Motor neuron (in vitro differentiated cells): ENCODE measurements around the gene SCMH1. TPM values are rescaled to one million over a fixed set of nuclear protein-coding genes. Genes with fewer than 3 reads are reported as not detected.

Source experiments
- ATAC-seq, 8 experiments: fragments of 200-7000 bp; cut with Tn5 transposase; replicated peaks in 6 of 8; 2 replicates each; pipeline ENCODE4 v1.8.0; 2021; ENCODE audit warnings: mild to moderate bottlenecking in 8 of 8, moderate library complexity in 8 of 8
- H3K27ac ChIP-seq, 2 donors: fragments of 250-450 bp; sonication (Bioruptor Pico); 2 replicates each; pipeline ENCODE4 v1.9.0; 2021; ENCODE audit warnings: antibody characterized with exemption in 2 of 2, mild to moderate bottlenecking in 2 of 2, moderate library complexity in 1 of 2
- H3K4me1 ChIP-seq, 2 donors: fragments of 250-450 bp; sonication (Bioruptor Pico); replicated peaks in 1 of 2; 2 replicates each; pipeline ENCODE4 v1.6.1; 2021; ENCODE audit warnings: antibody characterized with exemption in 2 of 2, mild to moderate bottlenecking in 2 of 2, moderate library complexity in 1 of 2
- H3K4me3 ChIP-seq, 5 donors: fragments of 250-450 bp; sonication (Bioruptor Pico); 2 replicates each; pipeline ENCODE4 v1.9.0; 2021; ENCODE audit warnings: antibody characterized with exemption in 5 of 5, mild to moderate bottlenecking in 5 of 5, moderate library complexity in 4 of 5
- WGBS, 10 experiments: fragments of 450-650 bp; shearing (Covaris generic); methylation state at CpG; one replicate each; pipeline ENCODE4 v1.0.0; 2022; 5-methylcytosine and 5-hydroxymethylcytosine counted together
- in situ Hi-C, 9 experiments: fragments of 400-800 bp; cut with MboI; loops; one replicate each; pipeline ENCODE4 v1.15.0; 2021; ENCODE audit warnings: low sequenced_read_pairs in 9 of 9, low pct_unique_long_range_greater_than_20kb in 2 of 9; ENCODE audit not compliant: unreplicated experiment in 9 of 9
- total RNA-seq, 8 experiments: library from RNA; unstranded; fragments of 300-600 nt; gene quantifications; 2 replicates each; pipeline versions ENCODE4 v1.2.3 to v1.2.4, GENCODE V29; 2022

SCMH1 gene
- total RNA-seq, 8 experiments from 2014 or later, result 8.8 to 40.9 (median 30.1) TPM

GRCh38 chr1:41010345-41010744 lies 231.8 kb downstream of the SCMH1 start:
- WGBS, 10 experiments, result 67 to 80% (median 75%) methylated on average over 1 of the region's 1 CpG; no CpG with 5 or more reads in 6 of the 10 experiments
- Histone ChIP-seq H3K4me1 (peaks cover 0 to 7% of the 10 kb centered on the region in 2 donors), H3K4me3 (no peak overlapping the region), H3K27ac (no peak overlapping the region)
- ATAC-seq, result peak in 3 of 8 experiments; percentile 35 to 55 (median 45)
- in situ Hi-C loops, result no loop called here

- H3K4me1 ChIP-seq, result peaks cover 0 to 7% of the 10 kb centered on the region in 2 donors
- no peak overlapping the region for H3K27ac ChIP-seq
- ATAC-seq, result no peak
- in situ Hi-C loops, result no loop called here
- WGBS, 10 experiments, result 93 to 100% (median 97%) methylated on average over 1 to 7 of the region's 8 CpGs; no CpG with 5 or more reads in 3 of the 10 experiments
- H3K4me3 ChIP-seq, result no peak overlapping the region
These were observed 232.6 kb downstream of the SCMH1 start for GRCh38 chr1:41009466-41009865.

- 80 to 100% (median 96%) methylated on average over 1 to 16 of the region's 19 CpGs for WGBS, 10 experiments
- peaks cover 0 to 7% of the 10 kb centered on the region in 2 donors for H3K4me1 ChIP-seq
- in situ Hi-C loops, result no loop called here
- no peak overlapping the region for H3K27ac ChIP-seq
- ATAC-seq, result peak in 1 of 8 experiments; percentile 26
- H3K4me3 ChIP-seq, result no peak overlapping the region
These were observed 234.9 kb downstream of the SCMH1 start for GRCh38 chr1:41006942-41007865.

GRCh38 chr1:41005876-41006275 lies 236.2 kb downstream of the SCMH1 start:
- H3K4me1 ChIP-seq, result peaks cover 0 to 5% of the 10 kb centered on the region in 2 donors
- ATAC-seq, result no peak
- in situ Hi-C loops, result no loop called here
- no peak overlapping the region for H3K4me3 ChIP-seq
- H3K27ac ChIP-seq, result no peak overlapping the region
- WGBS, 10 experiments, result 69 to 100% (median 85%) methylated on average over 2 to 5 of the region's 5 CpGs; no CpG with 5 or more reads in 2 of the 10 experiments

GRCh38 chr1:41003640-41004220 lies 238.4 kb downstream of the SCMH1 start:
- Histone ChIP-seq H3K27ac (no peak overlapping the region), H3K4me3 (no peak overlapping the region), H3K4me1 (no peaks in the 10 kb centered on the region)
- peak; percentile 18 to 96 (median 85) for ATAC-seq
- in situ Hi-C loops, result no loop called here
- 0 to 93% (median 70%) methylated on average over 1 to 8 of the region's 11 CpGs; no CpG with 5 or more reads in 1 of the 10 experiments for WGBS, 10 experiments

GRCh38 chr1:41003127-41003639 lies 238.9 kb downstream of the SCMH1 start:
- in situ Hi-C loops, result no loop called here
- WGBS, 10 experiments, result 20 to 96% (median 93%) methylated on average over 1 to 9 of the region's 9 CpGs; no CpG with 5 or more reads in 3 of the 10 experiments
- no peaks in the 10 kb centered on the region for H3K4me1 ChIP-seq
- no peak overlapping the region for H3K27ac ChIP-seq
- ATAC-seq, result no peak
- H3K4me3 ChIP-seq, result no peak overlapping the region

GRCh38 chr1:40998668-40999067 lies 243.4 kb downstream of the SCMH1 start:
- Histone ChIP-seq H3K4me3 (no peak overlapping the region), H3K27ac (no peak overlapping the region), H3K4me1 (no peaks in the 10 kb centered on the region)
- in situ Hi-C loops, result no loop called here
- WGBS, 10 experiments, result 75 to 100% (median 95%) methylated on average over 1 to 4 of the region's 4 CpGs; no CpG with 5 or more reads in 1 of the 10 experiments
- no peak for ATAC-seq

GRCh38 chr1:40997096-40997495 lies 245.0 kb downstream of the SCMH1 start:
- H3K4me1 ChIP-seq, result no peaks in the 10 kb centered on the region
- H3K27ac ChIP-seq, result no peak overlapping the region
- H3K4me3 ChIP-seq, result no peak overlapping the region
- ATAC-seq, result no peak
- in situ Hi-C loops, result no loop called here
- whole genome bisulfite sequencing, 10 experiments, result 85 to 100% (median 90%) methylated on average over 3 to 8 of the region's 8 CpGs; no CpG with 5 or more reads in 1 of the 10 experiments

- in situ Hi-C loops, result no loop called here
- no peak overlapping the region for H3K4me3 ChIP-seq
- 96 to 100% (median 100%) methylated on average over 1 to 5 of the region's 5 CpGs; no CpG with 5 or more reads in 2 of the 10 experiments for WGBS, 10 experiments
- no peak overlapping the region for H3K27ac ChIP-seq
- no peak for ATAC-seq
- no peaks in the 10 kb centered on the region for H3K4me1 ChIP-seq
These were observed 253.0 kb downstream of the SCMH1 start for GRCh38 chr1:40989066-40989465.

- H3K27ac ChIP-seq, result no peak overlapping the region
- WGBS, 10 experiments, result 79 to 100% (median 95%) methylated on average over 1 to 3 of the region's 3 CpGs
- no peak overlapping the region for H3K4me3 ChIP-seq
- no peak for ATAC-seq
- H3K4me1 ChIP-seq, result no peaks in the 10 kb centered on the region
- in situ Hi-C loops, result no loop called here
These were observed 253.8 kb downstream of the SCMH1 start for GRCh38 chr1:40988280-40988679.

GRCh38 chr1:40987439-40988276 lies 254.4 kb downstream of the SCMH1 start:
- no peaks in the 10 kb centered on the region for H3K4me1 ChIP-seq
- no peak overlapping the region for H3K4me3 ChIP-seq
- no peak for ATAC-seq
- 60 to 100% (median 94%) methylated on average over 1 to 9 of the region's 9 CpGs; no CpG with 5 or more reads in 1 of the 10 experiments for WGBS, 10 experiments
- in situ Hi-C loops, result no loop called here
- no peak overlapping the region for H3K27ac ChIP-seq

GRCh38 chr1:40986956-40987355 lies 255.2 kb downstream of the SCMH1 start:
- no peak overlapping the region for H3K4me3 ChIP-seq
- H3K27ac ChIP-seq, result no peak overlapping the region
- WGBS, 10 experiments, result 80 to 100% (median 93%) methylated on average over 1 to 3 of the region's 3 CpGs; no CpG with 5 or more reads in 4 of the 10 experiments
- ATAC-seq, result peak in 1 of 8 experiments; percentile 27
- H3K4me1 ChIP-seq, result no peaks in the 10 kb centered on the region
- in situ Hi-C loops, result no loop called here
